ENCODE measurements around the gene PPM1D.
"Not testable (repeated sequence)": the region's sequence is repeated elsewhere in the genome, so short reads cannot be mapped to it uniquely, and the experiment has no call there.

GRCh38 chr17:60674637-60675036, 74.6 kb downstream of the PPM1D start:
- not testable (repeated sequence) for TF ChIP-seq CTCF, POLR2A (IDR thresholded peaks at IDR 0.05)

Data from thyroid gland (tissue), 4 donors.